ENCODE measurements around the gene CHCHD10. TPM values are rescaled to one million over a fixed set of nuclear protein-coding genes. Genes with fewer than 3 reads are reported as not detected.

The CHCHD10 gene
- total and polyA plus RNA-seq, 8 donors: 30.6 to 134 (median 56.1) TPM

GRCh38 chr22:23755711-23756110 is 12.1 kb downstream of the CHCHD10 start:
- Histone ChIP-seq H3K27me3 (no peaks in the 10 kb centered on the region), H3K27ac (no peak overlapping the region), H3K4me1 (no peaks in the 10 kb centered on the region), H3K36me3 (no peaks in the 10 kb centered on the region), H3K9me3 (no peaks in the 10 kb centered on the region), H3K4me3 (no peak overlapping the region)
- no peak for DNase-seq
- WGBS, 2 donors: 74 to 81% methylated on average over 8 of the region's 8 CpGs
- no peak for TF ChIP-seq CTCF (IDR thresholded peaks at IDR 0.05)
- intact Hi-C loops (cut with DNase I): no loop called here
- no peak for FAIRE-seq
- no peak for ATAC-seq

GRCh38 chr22:23754980-23755636 is 12.7 kb downstream of the CHCHD10 start:
- no peak for TF ChIP-seq CTCF (IDR thresholded peaks at IDR 0.05)
- no peaks in the 10 kb centered on the region for H3K36me3 ChIP-seq

GRCh38 chr22:23754220-23754919 is 13.4 kb downstream of the CHCHD10 start, which contains the start of gene VPREB3:
Gene VPREB3, minus strand, starts transcription at chr22:23754425. Its CDS starts 62 bp downstream, at chr22:23754363.
- Histone ChIP-seq H3K36me3 (no peaks in the 10 kb centered on the region), H3K4me1 (peaks cover 0 to 6% (median 5%) of the 10 kb centered on the region in 3 donors), H3K27ac (no peak within 1 kb of the TSS), H3K4me3 (no peak within 1 kb of the TSS), H3K9me3 (no peaks in the 10 kb centered on the region), H3K27me3 (no peaks in the 10 kb centered on the region)
- DNase-seq (no peak), FAIRE-seq (no peak), ATAC-seq (no peak)
- WGBS, 2 donors: 84% methylated on average over 14 of the region's 14 CpGs
- intact Hi-C loops (cut with DNase I): no loop called here
- no peak for TF ChIP-seq CTCF (IDR thresholded peaks at IDR 0.05)

More at GRCh38 chr22:23754980-23755636, 12.7 kb downstream of the CHCHD10 start:
- intact Hi-C loops (cut with DNase I): no loop called here
- no peak overlapping the region for H3K27ac ChIP-seq
- WGBS, 2 donors: 72 to 76% methylated on average over 6 of the region's 6 CpGs
- H3K27me3 ChIP-seq: no peaks in the 10 kb centered on the region
- FAIRE-seq: no peak
- no peak for DNase-seq
- H3K4me3 ChIP-seq: no peak overlapping the region
- ATAC-seq: no peak
- H3K4me1 ChIP-seq: peaks cover 0 to 1% (median 0%) of the 10 kb centered on the region in 3 donors
- H3K9me3 ChIP-seq: no peaks in the 10 kb centered on the region

GRCh38 chr22:23753385-23753784 is 14.4 kb downstream of the CHCHD10 start:
- no peak for TF ChIP-seq CTCF (IDR thresholded peaks at IDR 0.05)
- H3K36me3 ChIP-seq: no peaks in the 10 kb centered on the region
- 74 to 85% methylated on average over 2 of the region's 2 CpGs for WGBS, 2 donors
- no peak for FAIRE-seq
- ATAC-seq: no peak
- H3K27me3 ChIP-seq: no peaks in the 10 kb centered on the region
- no peaks in the 10 kb centered on the region for H3K9me3 ChIP-seq
- no peak overlapping the region for H3K27ac ChIP-seq
- H3K4me1 ChIP-seq: peaks cover 0 to 6% (median 5%) of the 10 kb centered on the region in 3 donors
- intact Hi-C loops (cut with DNase I): no loop called here
- DNase-seq: no peak
- H3K4me3 ChIP-seq: no peak overlapping the region

GRCh38 chr22:23752750-23753149 is 15.0 kb downstream of the CHCHD10 start:
- Histone ChIP-seq H3K9me3 (no peaks in the 10 kb centered on the region), H3K27me3 (no peaks in the 10 kb centered on the region), H3K27ac (no peak overlapping the region), H3K4me1 (peaks cover 0 to 6% (median 5%) of the 10 kb centered on the region in 3 donors), H3K4me3 (no peak overlapping the region), H3K36me3 (no peaks in the 10 kb centered on the region)
- no peak for TF ChIP-seq CTCF (IDR thresholded peaks at IDR 0.05)
- WGBS, 2 donors: 94 to 95% methylated on average over 16 of the region's 16 CpGs
- FAIRE-seq (no peak), DNase-seq (no peak), ATAC-seq (no peak)
- intact Hi-C loops (cut with DNase I): no loop called here
